GM18909 (cell line): ENCODE data around the gene NRP2.

Source experiments
- ATAC-seq: cut with Tn5 transposase; IDR thresholded peaks from one replicate; pipeline ENCODE4 v1.9.1; 2021; ENCODE audit warnings: mild to moderate bottlenecking; ENCODE audit not compliant: unreplicated experiment, poor library complexity

NRP2 gene

GRCh38 chr2:205789906-205790305 is 107.6 kb downstream of the NRP2 start:
- ATAC-seq, result no peak

- ATAC-seq, result no peak
Observed at GRCh38 chr2:205792908-205793307, 110.6 kb downstream of the NRP2 start.

- no peak for ATAC-seq
Observed at GRCh38 chr2:205796805-205797313, 114.6 kb downstream of the NRP2 start.

GRCh38 chr2:205797866-205798265 is 115.6 kb downstream of the NRP2 start:
- no peak for ATAC-seq

- no peak for ATAC-seq
Observed at GRCh38 chr2:205800224-205800623, 117.9 kb downstream of the NRP2 start.

- ATAC-seq, result no peak
Observed at GRCh38 chr2:205800773-205801172, 118.5 kb downstream of the NRP2 start.

GRCh38 chr2:205802065-205802464 is 119.8 kb downstream of the NRP2 start:
- no peak for ATAC-seq

- ATAC-seq, result no peak
Observed at GRCh38 chr2:205802941-205803340, 120.6 kb downstream of the NRP2 start.

GRCh38 chr2:205803500-205803899 is 121.2 kb downstream of the NRP2 start:
- ATAC-seq, result no peak

GRCh38 chr2:205805136-205805535 is 122.8 kb downstream of the NRP2 start:
- ATAC-seq, result no peak

- no peak for ATAC-seq
Observed at GRCh38 chr2:205806143-205806905, 124.0 kb downstream of the NRP2 start.

GRCh38 chr2:205807229-205807628 is 124.9 kb downstream of the NRP2 start:
- ATAC-seq, result no peak

- no peak for ATAC-seq
Observed at GRCh38 chr2:205807758-205808157, 125.5 kb downstream of the NRP2 start.

- ATAC-seq, result no peak
Observed at GRCh38 chr2:205808486-205809121, 126.3 kb downstream of the NRP2 start.

GRCh38 chr2:205811387-205811786 is 129.1 kb downstream of the NRP2 start:
- ATAC-seq, result no peak

- ATAC-seq, result no peak
Observed at GRCh38 chr2:205814039-205814364, 131.7 kb downstream of the NRP2 start.

GRCh38 chr2:205815673-205816072 is 133.4 kb downstream of the NRP2 start:
- no peak for ATAC-seq

- no peak for ATAC-seq
Observed at GRCh38 chr2:205816268-205816667, 134.0 kb downstream of the NRP2 start.

GRCh38 chr2:205822579-205822978 is 140.3 kb downstream of the NRP2 start:
- no peak for ATAC-seq

- no peak for ATAC-seq
Observed at GRCh38 chr2:205827809-205828365, 145.6 kb downstream of the NRP2 start.

- no peak for ATAC-seq
Observed at GRCh38 chr2:205833864-205834263, 151.6 kb downstream of the NRP2 start.

GRCh38 chr2:205834796-205835195 is 152.5 kb downstream of the NRP2 start:
- ATAC-seq, result no peak
